Transverse colon (tissue), 4 donors: ENCODE measurements around the gene TTPAL. TPM values are rescaled to one million over a fixed set of nuclear protein-coding genes. Genes with fewer than 3 reads are reported as not detected.

Source experiments
- DNase-seq: peaks from one replicate; pipeline ENCODE4 v3.0.0-alpha.2; 2019
- H3K27ac ChIP-seq, 4 donors: fragments of 200-600 bp; sonication (generic); 2 replicates each; pipeline ENCODE4 v1.5.1; 2016 to 2018; ENCODE audit warnings: inconsistent platforms in 4 of 4
- H3K27me3 ChIP-seq: fragments of 200-600 bp; sonication (generic); 2 replicates; pipeline ENCODE4 v1.5.1; 2017; ENCODE audit warnings: inconsistent platforms
- H3K36me3 ChIP-seq, 4 donors: fragments of 200-600 bp; sonication (generic); 2 replicates each; pipeline ENCODE4 v1.5.1; 2017 to 2019; ENCODE audit warnings: inconsistent platforms in 4 of 4
- H3K4me1 ChIP-seq, 4 donors: fragments of 200-600 bp; sonication (generic); 2 replicates each; pipeline ENCODE4 v1.5.1; 2017 to 2020; ENCODE audit warnings: inconsistent platforms in 4 of 4
- H3K4me3 ChIP-seq, 4 donors: fragments of 200-600 bp; sonication (generic); 1 replicate in 1 of 4; 2 replicates in 3 of 4; pipeline versions ENCODE4 v1.5.1 to v1.6.1; 2017 to 2019; ENCODE audit warnings: inconsistent platforms in 4 of 4
- H3K9me3 ChIP-seq, 2 donors: fragments of 200-600 bp; sonication (generic); 2 replicates each; pipeline ENCODE4 v1.5.1; 2017 to 2019; ENCODE audit warnings: inconsistent platforms in 2 of 2
- EP300 ChIP-seq: sonication (generic); formaldehyde crosslinking; IDR thresholded peaks from one replicate; pipeline ENCODE4 v1.6.1; 2017; ENCODE audit warnings: antibody characterized with exemption, low read depth
- POLR2A ChIP-seq: fragments of 450-650 bp; IDR thresholded peaks from one replicate; pipeline ENCODE4 v1.6.1; 2016; ENCODE audit warnings: antibody characterized with exemption, mild to moderate bottlenecking, moderate library complexity
- POLR2AphosphoS5 ChIP-seq, 3 donors: sonication (generic); formaldehyde crosslinking; IDR thresholded peaks; one replicate each; pipeline ENCODE4 v1.6.1; 2016; ENCODE audit warnings: antibody characterized with exemption in 3 of 3
- WGBS, 2 donors: methylation state at CpG; one replicate each; pipeline ENCODE4 v1.1.5; 2018; ENCODE audit warnings: low coverage in 1 of 2; 5-methylcytosine and 5-hydroxymethylcytosine counted together
- in situ Hi-C, 4 donors: fragments of 200-750 bp; cut with MboI; loops; one replicate each; pipeline versions ENCODE4 v1.15.0 to v1.15.1; 2017; ENCODE audit warnings: low sequenced_read_pairs in 3 of 4, low pct_ligation_motif_present in 1 of 4, low pct_unique_long_range_greater_than_20kb in 1 of 4
- intact Hi-C: fragments of 100-400 bp; cut with DNase I; formaldehyde crosslinking; loops from one replicate; pipeline ENCODE4 v1.15.1; 2023; ENCODE audit warnings: low total_unique reads
- total RNA-seq, 4 donors: library from RNA; depleted of rRNA; stranded (reverse); fragments of >200 nt; gene quantifications; one replicate each; pipeline ENCODE4 v1.1.0, GENCODE V29; 2016
- TF ChIP-seq, protein P1 (sequence below), 5 experiments: fragments of 200-600 bp in 3 of 5; fragments of 450-650 bp in 2 of 5; sonication (generic) in 3 of 5; IDR thresholded peaks; 1 replicate in 2 of 5; 2 replicates in 3 of 5; pipeline ENCODE4 v1.5.1; 2016 to 2017; ENCODE audit warnings: antibody characterized with exemption in 5 of 5, inconsistent platforms in 3 of 5, mild to moderate bottlenecking in 2 of 5, moderate library complexity in 1 of 5

The TTPAL gene, protein sequence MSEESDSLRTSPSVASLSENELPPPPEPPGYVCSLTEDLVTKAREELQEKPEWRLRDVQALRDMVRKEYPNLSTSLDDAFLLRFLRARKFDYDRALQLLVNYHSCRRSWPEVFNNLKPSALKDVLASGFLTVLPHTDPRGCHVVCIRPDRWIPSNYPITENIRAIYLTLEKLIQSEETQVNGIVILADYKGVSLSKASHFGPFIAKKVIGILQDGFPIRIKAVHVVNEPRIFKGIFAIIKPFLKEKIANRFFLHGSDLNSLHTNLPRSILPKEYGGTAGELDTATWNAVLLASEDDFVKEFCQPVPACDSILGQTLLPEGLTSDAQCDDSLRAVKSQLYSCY
- total RNA-seq = 10 to 100 TPM in 2 of 4 donors, 1 to 10 TPM in 2; 6.8 to 20.9 (median 9.2) TPM

DNA sequence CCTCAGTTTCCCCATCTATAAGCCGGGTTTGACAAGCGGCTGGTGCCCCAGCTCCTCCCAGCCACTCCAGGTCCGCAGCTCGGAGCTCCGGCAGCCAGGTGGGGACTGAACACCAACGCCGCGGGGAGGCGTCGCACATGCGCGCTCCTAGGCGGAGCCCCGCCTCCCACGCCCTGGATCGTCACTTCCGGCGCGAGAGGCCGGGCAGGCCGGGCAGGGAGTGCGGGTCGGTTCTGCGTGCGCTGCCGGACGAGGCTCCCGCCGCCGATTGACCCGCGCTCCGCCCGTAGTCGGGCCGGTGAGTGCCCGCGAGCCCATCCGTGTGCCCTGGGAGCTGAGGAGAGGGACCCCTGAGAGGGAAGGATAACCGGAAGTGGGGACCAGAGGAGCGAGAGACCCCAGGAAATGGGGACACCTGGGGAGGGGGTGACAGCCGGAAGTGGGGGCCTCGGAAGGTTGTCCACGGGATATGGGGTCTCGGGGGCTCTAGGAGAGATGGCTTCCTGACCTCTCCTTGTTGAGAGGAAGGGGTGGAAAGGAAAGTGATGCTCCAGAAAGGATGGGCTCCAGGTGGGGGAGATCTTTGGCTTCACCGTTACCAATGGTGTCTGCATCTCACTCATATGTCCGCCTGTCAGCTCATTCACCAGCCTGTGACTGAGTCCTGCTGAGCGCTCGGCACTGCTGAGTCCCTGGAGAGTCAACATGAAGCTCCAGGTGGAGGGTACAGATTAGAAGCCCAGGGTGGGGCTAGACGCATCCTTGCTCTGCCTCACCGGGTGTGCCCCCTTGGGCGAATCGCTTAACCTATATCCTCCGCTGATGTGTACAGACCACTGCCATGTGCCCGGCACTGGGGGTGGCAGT is at the start of gene TTPAL:
TSS of gene TTPAL (plus strand) at position 181 of the 867 bp plus-strand sequence. CDS start 4,126 bp downstream, outside the sequence.
- peak; percentile 94 for DNase-seq
- in situ Hi-C loops (no loop called here), intact Hi-C loops (no loop called here)
- TF ChIP-seq POLR2AphosphoS5 (IDR thresholded peaks at IDR 0.05) = peak; percentile 99 to 100 (median 99)
- no peak for TF ChIP-seq EP300
- TF ChIP-seq POLR2A = peak; percentile 98
- TF ChIP-seq, protein P1, sequence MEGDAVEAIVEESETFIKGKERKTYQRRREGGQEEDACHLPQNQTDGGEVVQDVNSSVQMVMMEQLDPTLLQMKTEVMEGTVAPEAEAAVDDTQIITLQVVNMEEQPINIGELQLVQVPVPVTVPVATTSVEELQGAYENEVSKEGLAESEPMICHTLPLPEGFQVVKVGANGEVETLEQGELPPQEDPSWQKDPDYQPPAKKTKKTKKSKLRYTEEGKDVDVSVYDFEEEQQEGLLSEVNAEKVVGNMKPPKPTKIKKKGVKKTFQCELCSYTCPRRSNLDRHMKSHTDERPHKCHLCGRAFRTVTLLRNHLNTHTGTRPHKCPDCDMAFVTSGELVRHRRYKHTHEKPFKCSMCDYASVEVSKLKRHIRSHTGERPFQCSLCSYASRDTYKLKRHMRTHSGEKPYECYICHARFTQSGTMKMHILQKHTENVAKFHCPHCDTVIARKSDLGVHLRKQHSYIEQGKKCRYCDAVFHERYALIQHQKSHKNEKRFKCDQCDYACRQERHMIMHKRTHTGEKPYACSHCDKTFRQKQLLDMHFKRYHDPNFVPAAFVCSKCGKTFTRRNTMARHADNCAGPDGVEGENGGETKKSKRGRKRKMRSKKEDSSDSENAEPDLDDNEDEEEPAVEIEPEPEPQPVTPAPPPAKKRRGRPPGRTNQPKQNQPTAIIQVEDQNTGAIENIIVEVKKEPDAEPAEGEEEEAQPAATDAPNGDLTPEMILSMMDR (IDR thresholded peaks at IDR 0.05) = peak in 4 of 5 experiments; percentile 34 to 65 (median 46)
- WGBS, 2 donors = 0 to 4% methylated on average over 1 to 45 of the region's 55 CpGs
- Histone ChIP-seq H3K27me3 (no peaks in the 10 kb centered on the region), H3K9me3 (no peaks in the 10 kb centered on the region), H3K27ac (peak within 1 kb of the TSS; percentile 87 to 97 (median 88)), H3K4me3 (peak within 1 kb of the TSS; percentile 66 to 86 (median 74)), H3K36me3 (no peaks in the 10 kb centered on the region), H3K4me1 (peaks cover 8 to 16% (median 14%) of the 10 kb centered on the region in 4 donors)

- Histone ChIP-seq H3K4me3 (no peak overlapping the region), H3K27ac (peak overlapping the region in 1 of 4 donors; percentile 7), H3K36me3 (no peaks in the 10 kb centered on the region), H3K9me3 (no peaks in the 10 kb centered on the region), H3K4me1 (no peaks in the 10 kb centered on the region), H3K27me3 (no peaks in the 10 kb centered on the region)
- intact Hi-C loops (no loop called here), in situ Hi-C loops (no loop called here)
- no peak for DNase-seq
- 80 to 89% methylated on average over 2 of the region's 2 CpGs for WGBS, 2 donors
- TF ChIP-seq EP300 (no peak), POLR2A (no peak), POLR2AphosphoS5 (IDR thresholded peaks at IDR 0.05) (no peak)
- TF ChIP-seq, protein P1 (IDR thresholded peaks at IDR 0.05) = no peak
Measured at GRCh38 chr20:44425923-44426322, 49.8 kb upstream of the TTPAL start.

DNA sequence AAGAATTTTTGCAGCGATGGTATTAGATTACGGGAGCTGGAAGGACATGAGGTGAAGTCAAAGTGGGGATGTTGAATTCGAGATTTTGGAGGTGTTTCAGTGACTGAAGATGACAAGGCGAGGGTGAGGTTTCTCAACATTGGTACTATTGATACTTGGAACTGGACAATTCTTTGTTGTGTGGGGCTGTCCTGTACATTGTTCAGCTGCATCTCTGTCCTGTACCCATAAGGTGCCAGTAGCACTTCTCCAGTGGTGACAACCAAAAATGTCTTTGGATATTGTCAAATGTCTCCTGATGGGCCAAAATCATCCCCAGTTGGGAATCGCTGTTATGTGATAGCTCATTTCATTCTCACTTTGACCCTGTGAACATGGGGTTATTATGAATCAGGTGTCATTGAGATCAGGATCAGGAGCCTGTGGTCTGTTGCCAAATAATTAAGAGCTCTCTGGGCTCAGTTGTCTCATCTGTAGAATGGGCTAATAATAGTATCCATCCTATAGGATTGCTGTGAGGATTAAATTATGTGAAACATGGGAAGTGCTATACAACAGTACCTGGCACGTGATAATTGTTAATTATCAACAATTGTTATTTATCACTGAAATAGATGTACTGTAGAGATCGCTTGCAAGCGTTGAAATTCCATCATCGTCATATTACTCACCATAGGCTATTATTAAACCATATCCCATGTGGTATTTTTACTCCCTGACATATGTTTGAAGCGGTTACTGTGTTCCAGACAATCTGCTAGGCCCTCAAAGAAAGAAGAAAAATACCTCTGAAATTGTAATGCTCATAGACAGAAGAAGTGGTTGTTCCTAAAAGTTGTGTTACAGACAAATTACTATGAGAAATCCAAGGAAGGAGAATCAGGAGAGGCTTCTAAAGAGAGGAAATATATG is 48.5 kb upstream of the TTPAL start:
- in situ Hi-C loops = no loop called here
- no peak for DNase-seq
- no peaks in the 10 kb centered on the region for H3K36me3 ChIP-seq
- TF ChIP-seq EP300 (no peak), POLR2A (no peak), POLR2AphosphoS5 (IDR thresholded peaks at IDR 0.05) (no peak)
- TF ChIP-seq, protein P1 (IDR thresholded peaks at IDR 0.05) = no peak
- H3K27ac ChIP-seq = no peak overlapping the region
- no peaks in the 10 kb centered on the region for H3K27me3 ChIP-seq
- no peak overlapping the region for H3K4me3 ChIP-seq
- WGBS, 2 donors = 84 to 90% methylated on average over 7 to 10 of the region's 10 CpGs
- no peaks in the 10 kb centered on the region for H3K4me1 ChIP-seq
- H3K9me3 ChIP-seq = no peaks in the 10 kb centered on the region
- intact Hi-C loops = no loop called here
